Lower leg skin (tissue), 4 donors: ENCODE results near the gene ASB16. TPM values are rescaled to one million over a fixed set of nuclear protein-coding genes. Genes with fewer than 3 reads are reported as not detected.

ENCODE experiments used
- DNase-seq, 2 donors: peaks; one replicate each; pipeline ENCODE4 v3.0.0-alpha.2; 2019; ENCODE audit warnings: low spot score in 2 of 2
- H3K4me3 ChIP-seq: fragments of 200-600 bp; sonication (generic); 2 replicates; pipeline ENCODE4 v1.5.1; 2017; ENCODE audit warnings: mild to moderate bottlenecking, low read depth; ENCODE audit not compliant: poor library complexity, severe bottlenecking
- POLR2A ChIP-seq, 2 donors: fragments of 450-650 bp; IDR thresholded peaks; one replicate each; pipeline ENCODE4 v1.6.1; 2016 to 2017; ENCODE audit warnings: antibody characterized with exemption in 2 of 2, mild to moderate bottlenecking in 1 of 2, moderate library complexity in 1 of 2
- WGBS, 2 donors: methylation state at CpG; one replicate each; pipeline ENCODE4 v1.1.5; 2018; 5-methylcytosine and 5-hydroxymethylcytosine counted together
- intact Hi-C: fragments of 100-400 bp; cut with DNase I; formaldehyde crosslinking; loops from one replicate; pipeline ENCODE4 v1.15.0; 2023; ENCODE audit warnings: low total_unique reads
- total RNA-seq, 4 donors: library from RNA; depleted of rRNA; stranded (reverse); fragments of >200 nt; gene quantifications; one replicate each; pipeline ENCODE4 v1.1.0, GENCODE V29; 2016
- TF ChIP-seq, protein P1 (sequence below), 3 donors: fragments of 450-650 bp; IDR thresholded peaks; one replicate each; pipeline ENCODE4 v1.5.1; 2016; ENCODE audit warnings: antibody characterized with exemption in 3 of 3, mild to moderate bottlenecking in 3 of 3, moderate library complexity in 2 of 3

The ASB16 gene
- total RNA-seq, 4 donors from 2014 or later, result 1.1 TPM; not detected in 3

DNA sequence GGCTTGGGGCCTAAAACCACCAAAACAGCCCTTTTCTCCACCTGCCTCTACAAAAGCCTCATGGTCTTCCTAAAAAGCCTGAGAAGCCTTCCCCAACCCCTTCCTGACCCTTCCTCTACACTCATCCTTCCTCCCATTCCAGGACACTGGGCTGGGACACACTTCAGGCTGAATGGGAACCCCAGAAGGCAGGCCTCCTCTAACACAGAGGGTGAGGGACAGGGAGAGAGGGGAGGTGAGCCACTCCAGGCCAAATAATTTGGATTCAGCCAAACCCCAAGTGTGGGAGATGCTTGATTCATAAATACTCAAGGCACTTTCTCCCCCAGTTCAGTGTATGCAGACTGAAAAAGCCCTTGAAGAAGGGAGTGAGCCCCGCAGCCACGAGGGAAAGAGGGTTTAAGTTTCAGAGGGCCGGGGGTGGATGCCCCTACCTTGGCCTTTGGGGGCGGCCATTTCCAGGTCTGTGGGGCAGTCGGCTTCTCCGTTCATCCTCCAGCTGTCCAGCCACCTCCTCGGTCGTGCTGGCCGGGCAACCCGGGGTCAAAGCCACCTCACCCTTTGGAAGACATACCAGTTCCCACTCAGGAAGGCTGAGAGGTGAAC is 47.3 kb downstream of the ASB16 start:
- H3K4me3 ChIP-seq, result no peak overlapping the region
- TF ChIP-seq POLR2A (IDR thresholded peaks at IDR 0.05), result no peak
- TF ChIP-seq, protein P1, sequence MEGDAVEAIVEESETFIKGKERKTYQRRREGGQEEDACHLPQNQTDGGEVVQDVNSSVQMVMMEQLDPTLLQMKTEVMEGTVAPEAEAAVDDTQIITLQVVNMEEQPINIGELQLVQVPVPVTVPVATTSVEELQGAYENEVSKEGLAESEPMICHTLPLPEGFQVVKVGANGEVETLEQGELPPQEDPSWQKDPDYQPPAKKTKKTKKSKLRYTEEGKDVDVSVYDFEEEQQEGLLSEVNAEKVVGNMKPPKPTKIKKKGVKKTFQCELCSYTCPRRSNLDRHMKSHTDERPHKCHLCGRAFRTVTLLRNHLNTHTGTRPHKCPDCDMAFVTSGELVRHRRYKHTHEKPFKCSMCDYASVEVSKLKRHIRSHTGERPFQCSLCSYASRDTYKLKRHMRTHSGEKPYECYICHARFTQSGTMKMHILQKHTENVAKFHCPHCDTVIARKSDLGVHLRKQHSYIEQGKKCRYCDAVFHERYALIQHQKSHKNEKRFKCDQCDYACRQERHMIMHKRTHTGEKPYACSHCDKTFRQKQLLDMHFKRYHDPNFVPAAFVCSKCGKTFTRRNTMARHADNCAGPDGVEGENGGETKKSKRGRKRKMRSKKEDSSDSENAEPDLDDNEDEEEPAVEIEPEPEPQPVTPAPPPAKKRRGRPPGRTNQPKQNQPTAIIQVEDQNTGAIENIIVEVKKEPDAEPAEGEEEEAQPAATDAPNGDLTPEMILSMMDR (IDR thresholded peaks at IDR 0.05), result no peak
- DNase-seq, result peak in 1 of 2 donors; percentile 89
- intact Hi-C loops, result loop anchor here (5.0 kb wide), 1 partner anchor 104 kb away; the partner anchor contains the start of gene SLC25A39
- 4 to 6% methylated on average over 10 of the region's 10 CpGs for WGBS, 2 donors

DNA sequence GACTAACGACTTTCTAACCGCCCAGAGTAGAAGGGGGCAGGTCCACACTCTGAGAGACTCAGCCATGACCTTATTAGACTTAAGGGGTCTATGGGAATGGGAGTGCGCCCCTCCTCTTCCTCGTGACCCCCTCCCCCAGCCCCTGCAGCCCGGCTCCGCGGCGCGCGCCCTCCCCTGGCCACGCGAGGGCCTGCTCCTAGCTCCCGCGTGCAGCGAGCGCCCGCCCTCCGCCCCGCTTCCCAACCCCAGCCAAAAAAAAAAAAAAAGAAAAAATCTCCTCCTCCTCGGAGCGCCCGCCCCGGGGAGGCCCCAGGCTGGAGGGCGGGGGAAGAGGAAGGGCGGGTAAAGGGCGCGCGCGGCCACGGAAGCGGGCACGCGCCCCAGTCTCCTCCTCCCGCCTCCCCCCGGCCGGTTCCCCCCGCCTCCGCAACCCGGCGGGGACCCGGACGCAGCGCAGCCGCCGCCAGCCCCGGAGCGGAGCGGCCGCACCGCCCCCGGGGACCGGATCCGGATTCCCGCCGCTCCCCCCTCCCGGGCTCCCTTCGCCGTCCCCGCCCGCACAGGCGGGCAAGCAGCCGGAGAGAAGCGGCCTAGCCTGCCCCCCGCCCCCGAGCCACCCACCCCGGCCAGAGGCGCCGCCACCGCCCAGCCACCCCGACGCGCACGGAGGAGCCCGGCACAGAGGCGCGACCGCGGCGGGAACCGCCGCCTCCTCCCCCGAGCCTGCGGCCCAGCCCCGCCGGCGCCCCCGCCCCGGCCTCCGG is 48.0 kb downstream of the ASB16 start:
- H3K4me3 ChIP-seq, result peak overlapping the region; percentile 92
- 1% methylated on average over 32 to 43 of the region's 89 CpGs for WGBS, 2 donors
- DNase-seq, result peak; percentile 77 to 97
- intact Hi-C loops, result loop anchor here (1.0 to 5.0 kb wide), 2 partner anchors 104 to 144 kb away; partner anchors contain the start of gene SLC25A39
- TF ChIP-seq POLR2A (IDR thresholded peaks at IDR 0.05), result peak in 1 of 2 donors; percentile 59
- TF ChIP-seq, protein P1 (IDR thresholded peaks at IDR 0.05), result peak in 1 of 3 donors; percentile 13

DNA sequence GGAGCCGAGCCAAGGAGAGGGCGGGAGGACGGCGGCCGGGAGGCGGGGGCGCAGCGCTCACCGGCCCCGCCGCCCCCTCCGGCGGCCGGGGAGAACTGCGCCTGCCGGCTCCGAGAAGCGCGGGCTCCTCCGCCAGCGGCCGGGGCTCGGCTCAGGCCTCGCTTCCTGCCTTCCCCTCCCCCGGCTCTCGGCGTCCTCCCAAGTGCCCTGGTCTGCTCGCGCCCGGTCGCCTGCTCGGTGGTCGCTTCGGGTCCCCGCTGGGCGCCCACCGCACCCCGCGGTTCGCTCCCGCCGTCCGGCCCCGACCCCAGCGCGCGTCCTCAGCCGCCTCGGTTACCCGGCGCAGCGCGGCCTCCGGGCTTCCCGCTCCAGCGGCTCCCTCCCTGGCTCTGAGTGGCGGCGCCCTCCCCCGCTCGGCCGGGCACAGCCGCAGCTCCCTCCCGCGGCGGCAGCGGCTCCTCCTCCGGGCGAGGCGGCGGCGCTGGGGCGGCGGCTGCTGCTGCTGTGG is 48.7 kb downstream of the ASB16 start:
- TF ChIP-seq, protein P1 (IDR thresholded peaks at IDR 0.05), result no peak
- TF ChIP-seq POLR2A (IDR thresholded peaks at IDR 0.05), result no peak
- DNase-seq, result peak in 1 of 2 donors; percentile 93
- H3K4me3 ChIP-seq, result peak overlapping the region; percentile 92
- intact Hi-C loops, result loop anchor here (1.0 to 5.0 kb wide), 2 partner anchors 103 to 143 kb away; partner anchors contain the start of gene SLC25A39
- 1% methylated on average over 10 of the region's 73 CpGs; no CpG with 5 or more reads in 1 of the 2 donors for WGBS, 2 donors

DNA sequence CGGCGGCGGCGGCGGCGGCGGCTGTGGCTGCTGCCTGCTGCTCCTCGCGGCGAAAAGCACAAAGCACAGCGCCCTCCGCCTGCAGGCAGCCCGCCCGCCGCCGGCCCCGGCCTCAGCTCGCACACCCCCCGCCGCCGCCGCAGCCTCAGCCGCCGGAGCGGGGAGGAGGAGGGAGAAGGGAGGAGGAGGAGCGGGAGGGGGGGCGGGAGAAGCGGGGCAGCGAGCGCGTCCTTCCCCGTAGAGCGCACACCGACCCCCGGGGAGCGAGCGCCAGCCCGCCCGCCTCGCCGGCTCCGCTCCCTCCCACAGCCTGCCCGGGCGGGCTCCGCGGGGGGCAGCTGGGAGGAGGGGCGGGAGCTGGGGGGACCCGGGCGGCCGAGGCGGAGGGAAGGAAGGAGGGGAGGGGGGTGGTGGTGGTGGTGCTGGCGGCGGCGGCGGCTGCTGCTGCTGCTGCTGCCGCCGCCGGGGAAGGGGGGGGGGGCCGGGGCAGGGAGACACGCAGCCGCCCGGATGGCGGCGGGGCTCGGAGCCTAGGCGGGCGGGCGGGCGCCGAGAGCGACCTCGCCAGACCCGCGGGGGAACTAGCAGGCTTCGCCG is 49.2 kb downstream of the ASB16 start, which contains the start of gene UBTF:
Gene UBTF (minus strand): TSS at position 60 of the 597 bp plus-strand sequence. CDS start 1,446 bp downstream, outside the sequence.
- no peak for TF ChIP-seq POLR2A (IDR thresholded peaks at IDR 0.05)
- TF ChIP-seq, protein P1 (IDR thresholded peaks at IDR 0.05), result no peak
- H3K4me3 ChIP-seq, result peak within 1 kb of the TSS; percentile 92
- intact Hi-C loops, result loop anchor here (1.0 to 5.0 kb wide), 2 partner anchors 103 to 143 kb away; partner anchors contain the start of gene SLC25A39
- WGBS, 2 donors, result 0% methylated on average over 1 to 5 of the region's 76 CpGs
- DNase-seq, result peak in 1 of 2 donors; percentile 92

DNA sequence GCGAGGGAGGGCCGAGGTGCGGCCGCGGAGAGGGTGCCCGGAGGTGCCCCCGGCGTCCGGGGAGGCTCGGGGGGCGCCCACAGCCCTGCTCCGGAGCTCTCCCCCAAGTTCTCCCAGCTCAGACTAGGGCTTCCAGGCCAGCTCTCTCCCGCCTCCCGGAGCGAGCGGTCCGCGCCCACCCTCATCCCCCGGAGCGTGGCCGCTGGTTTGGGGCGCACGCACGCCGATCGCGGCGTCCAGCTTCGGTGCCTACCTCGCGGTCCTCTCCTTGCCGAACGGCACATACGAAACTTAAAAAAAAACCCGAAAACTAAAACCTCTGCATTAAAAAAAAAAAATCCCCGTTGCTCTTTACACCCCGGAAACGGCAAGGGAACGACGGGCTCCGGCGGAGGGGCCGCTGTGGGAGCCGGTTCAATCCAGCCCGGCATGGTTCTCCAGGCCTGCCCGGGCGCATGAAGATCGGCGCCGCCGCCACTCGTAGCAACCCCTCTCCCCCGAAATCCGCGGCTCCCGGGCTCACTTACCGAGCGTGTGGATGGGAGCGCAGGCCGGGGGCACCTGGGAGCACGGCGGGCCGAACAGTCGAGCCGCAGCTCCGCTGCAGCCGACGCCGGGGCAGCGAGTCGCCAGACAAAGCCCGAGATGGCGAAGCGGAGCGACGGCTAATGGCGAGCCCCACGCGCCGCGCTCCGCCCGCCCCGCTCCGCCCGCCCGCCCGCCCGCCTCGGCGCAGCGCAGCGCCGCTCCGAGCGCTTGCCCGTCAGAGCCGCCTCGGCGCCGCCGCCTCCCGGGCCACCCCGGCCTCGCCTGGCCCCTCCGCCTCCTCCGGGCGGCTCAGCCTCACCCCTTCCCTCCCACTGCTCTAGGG is 49.9 kb downstream of the ASB16 start:
- peak in 1 of 2 donors; percentile 90 for DNase-seq
- TF ChIP-seq, protein P1 (IDR thresholded peaks at IDR 0.05), result no peak
- no peak for TF ChIP-seq POLR2A (IDR thresholded peaks at IDR 0.05)
- intact Hi-C loops, result no loop called here
- 1% methylated on average over 42 to 76 of the region's 108 CpGs for WGBS, 2 donors
- peak overlapping the region; percentile 92 for H3K4me3 ChIP-seq
